SK-N-SH (cell line): ENCODE measurements around the gene RABGAP1L.

Experiments
- EP300 ChIP-seq, 2 experiments: IDR thresholded peaks; 2 replicates each; pipeline versions ENCODE4 v1.4.0 to v1.6.1; 2012; ENCODE audit warnings: borderline replicate concordance in 1 of 2, low read depth in 1 of 2, low read length in 1 of 2
- EZH2phosphoT487 ChIP-seq: fragments of 200-600 bp; sonication (generic); IDR thresholded peaks from 2 replicates; pipeline ENCODE4 v1.6.1; 2017; ENCODE audit warnings: low read depth, mixed run types, mild to moderate bottlenecking, antibody characterized with exemption, moderate library complexity, borderline replicate concordance
- FOXJ3 ChIP-seq: sonication (generic); formaldehyde crosslinking; IDR thresholded peaks from 2 replicates; pipeline ENCODE4 v1.5.1; 2020; ENCODE audit warnings: mild to moderate bottlenecking, missing genetic modification reagents
- POLR2AphosphoS5 ChIP-seq: IDR thresholded peaks from 2 replicates; pipeline ENCODE4 v1.6.1; 2012; ENCODE audit warnings: low read depth, low read length
- TF ChIP-seq, protein P1 (sequence below): fragments of 200-600 bp; sonication (generic); IDR thresholded peaks from 2 replicates; pipeline ENCODE4 v1.6.1; 2017; ENCODE audit warnings: antibody characterized with exemption, mild to moderate bottlenecking, moderate library complexity
- TF ChIP-seq, protein P2 (sequence below): IDR thresholded peaks from 2 replicates; pipeline ENCODE4 v1.6.1; 2012; ENCODE audit warnings: mild to moderate bottlenecking, low read depth, low read length, moderate library complexity

DNA sequence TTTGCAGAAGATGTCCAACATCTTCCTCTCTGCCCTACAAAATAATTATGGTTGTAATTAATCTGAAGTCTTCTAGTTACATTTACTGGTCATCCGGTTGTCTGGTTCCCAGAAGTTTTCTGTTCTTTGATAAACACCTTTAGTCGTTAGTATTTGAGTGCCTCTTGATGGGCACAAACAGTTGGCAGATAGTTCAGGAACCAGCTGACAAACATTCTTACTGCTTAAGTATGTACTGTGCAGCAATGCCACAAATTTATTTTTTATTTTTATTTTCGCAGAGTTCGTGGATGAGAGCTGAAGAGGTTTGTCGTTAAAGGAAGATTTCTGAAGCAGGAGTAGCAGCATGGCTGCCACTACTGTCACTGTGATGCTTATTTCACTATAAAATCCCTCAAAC is 84.7 kb downstream of the RABGAP1L start:
- TF ChIP-seq, protein P1, sequence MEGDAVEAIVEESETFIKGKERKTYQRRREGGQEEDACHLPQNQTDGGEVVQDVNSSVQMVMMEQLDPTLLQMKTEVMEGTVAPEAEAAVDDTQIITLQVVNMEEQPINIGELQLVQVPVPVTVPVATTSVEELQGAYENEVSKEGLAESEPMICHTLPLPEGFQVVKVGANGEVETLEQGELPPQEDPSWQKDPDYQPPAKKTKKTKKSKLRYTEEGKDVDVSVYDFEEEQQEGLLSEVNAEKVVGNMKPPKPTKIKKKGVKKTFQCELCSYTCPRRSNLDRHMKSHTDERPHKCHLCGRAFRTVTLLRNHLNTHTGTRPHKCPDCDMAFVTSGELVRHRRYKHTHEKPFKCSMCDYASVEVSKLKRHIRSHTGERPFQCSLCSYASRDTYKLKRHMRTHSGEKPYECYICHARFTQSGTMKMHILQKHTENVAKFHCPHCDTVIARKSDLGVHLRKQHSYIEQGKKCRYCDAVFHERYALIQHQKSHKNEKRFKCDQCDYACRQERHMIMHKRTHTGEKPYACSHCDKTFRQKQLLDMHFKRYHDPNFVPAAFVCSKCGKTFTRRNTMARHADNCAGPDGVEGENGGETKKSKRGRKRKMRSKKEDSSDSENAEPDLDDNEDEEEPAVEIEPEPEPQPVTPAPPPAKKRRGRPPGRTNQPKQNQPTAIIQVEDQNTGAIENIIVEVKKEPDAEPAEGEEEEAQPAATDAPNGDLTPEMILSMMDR, result no peak
- TF ChIP-seq FOXJ3 (no peak), EZH2phosphoT487 (no peak), POLR2AphosphoS5 (no peak), EP300 (IDR thresholded peaks at IDR 0.05; ENCODE audit: borderline replicate concordance in 1 of 2, low read depth in 1 of 2, low read length in 1 of 2) (no peak)
- TF ChIP-seq, protein P2, sequence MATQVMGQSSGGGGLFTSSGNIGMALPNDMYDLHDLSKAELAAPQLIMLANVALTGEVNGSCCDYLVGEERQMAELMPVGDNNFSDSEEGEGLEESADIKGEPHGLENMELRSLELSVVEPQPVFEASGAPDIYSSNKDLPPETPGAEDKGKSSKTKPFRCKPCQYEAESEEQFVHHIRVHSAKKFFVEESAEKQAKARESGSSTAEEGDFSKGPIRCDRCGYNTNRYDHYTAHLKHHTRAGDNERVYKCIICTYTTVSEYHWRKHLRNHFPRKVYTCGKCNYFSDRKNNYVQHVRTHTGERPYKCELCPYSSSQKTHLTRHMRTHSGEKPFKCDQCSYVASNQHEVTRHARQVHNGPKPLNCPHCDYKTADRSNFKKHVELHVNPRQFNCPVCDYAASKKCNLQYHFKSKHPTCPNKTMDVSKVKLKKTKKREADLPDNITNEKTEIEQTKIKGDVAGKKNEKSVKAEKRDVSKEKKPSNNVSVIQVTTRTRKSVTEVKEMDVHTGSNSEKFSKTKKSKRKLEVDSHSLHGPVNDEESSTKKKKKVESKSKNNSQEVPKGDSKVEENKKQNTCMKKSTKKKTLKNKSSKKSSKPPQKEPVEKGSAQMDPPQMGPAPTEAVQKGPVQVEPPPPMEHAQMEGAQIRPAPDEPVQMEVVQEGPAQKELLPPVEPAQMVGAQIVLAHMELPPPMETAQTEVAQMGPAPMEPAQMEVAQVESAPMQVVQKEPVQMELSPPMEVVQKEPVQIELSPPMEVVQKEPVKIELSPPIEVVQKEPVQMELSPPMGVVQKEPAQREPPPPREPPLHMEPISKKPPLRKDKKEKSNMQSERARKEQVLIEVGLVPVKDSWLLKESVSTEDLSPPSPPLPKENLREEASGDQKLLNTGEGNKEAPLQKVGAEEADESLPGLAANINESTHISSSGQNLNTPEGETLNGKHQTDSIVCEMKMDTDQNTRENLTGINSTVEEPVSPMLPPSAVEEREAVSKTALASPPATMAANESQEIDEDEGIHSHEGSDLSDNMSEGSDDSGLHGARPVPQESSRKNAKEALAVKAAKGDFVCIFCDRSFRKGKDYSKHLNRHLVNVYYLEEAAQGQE, result no peak
